HepG2 (cell line): Measurements from ENCODE around the gene LRRC27. TPM values are rescaled to one million over a fixed set of nuclear protein-coding genes. Genes with fewer than 3 reads are reported as not detected.

Experiments used
- ATAC-seq: fragments of 200-7000 bp; cut with Tn5 transposase; 3 replicates; pipeline ENCODE4 v1.9.1; 2020; ENCODE audit warnings: mild to moderate bottlenecking, moderate library complexity
- BruUV-seq: library from RNA; stranded (reverse); fragments of 400-500 nt; replicated peaks from 2 replicates; lab custom pipeline; 2021; lab: Mats Ljungman, UMichigan
- CTCF ChIA-PET: fragments of 300-600 bp; formaldehyde crosslinking; extraction: SDS; loops from one replicate; lab custom pipeline; 2021; ENCODE audit warnings: low total read pairs, inconsistent platforms, low intra/inter-chr PET ratio; lab: Yijun Ruan, JAX
- POLR2A ChIA-PET: fragments of 350-600 bp; sonication (Branson Sonifier 250); formaldehyde crosslinking; loops from one replicate; lab custom pipeline; 2020; ENCODE audit warnings: antibody characterized with exemption, inconsistent platforms; lab: Yijun Ruan, JAX
- DNase-seq: peaks from one replicate; pipeline ENCODE4 v3.0.0-alpha.2; 2015; ENCODE audit warnings: low spot score
- FAIRE-seq: peaks from 3 replicates; lab custom pipeline; 2011; peaks lifted over from hg19 to GRCh38; lab: Jason Lieb, UNC
- H2AFZ ChIP-seq: one replicate; pipeline ENCODE4 v1.6.1; 2011; ENCODE audit warnings: low read length, inconsistent platforms
- H3K27ac ChIP-seq: fragments of 300-600 bp; 3 replicates; pipeline ENCODE4 v1.8.0; 2011; ENCODE audit warnings: mixed run types, mild to moderate bottlenecking, mixed read lengths, low read length, inconsistent platforms; ENCODE audit not compliant: insufficient read depth; ENCODE audit errors: extremely low read length
- H3K27me3 ChIP-seq, 2 experiments: fragments of 200-600 bp in 1 of 2; 2 replicates in 1 of 2; 3 replicates in 1 of 2; pipeline versions ENCODE4 v1.6.0 to v1.8.0; 2011; ENCODE audit warnings: low read length in 2 of 2, mild to moderate bottlenecking in 2 of 2, moderate library complexity in 2 of 2, inconsistent platforms in 1 of 2; ENCODE audit not compliant: insufficient read depth in 2 of 2, control insufficient read depth in 1 of 2
- H3K36me3 ChIP-seq, 2 experiments: fragments of 200-600 bp in 1 of 2; replicated peaks in 1 of 2; 2 replicates in 1 of 2; 3 replicates in 1 of 2; pipeline versions ENCODE4 v1.5.1 to v1.8.0; 2011; ENCODE audit warnings: low read length in 2 of 2, inconsistent platforms in 1 of 2; ENCODE audit not compliant: insufficient read depth in 2 of 2, control insufficient read depth in 1 of 2
- H3K4me1 ChIP-seq: 2 replicates; pipeline ENCODE4 v1.5.1; 2012; ENCODE audit warnings: low read length, inconsistent platforms; ENCODE audit not compliant: insufficient read depth
- H3K4me2 ChIP-seq: 2 replicates; pipeline ENCODE4 v1.6.0; 2011; ENCODE audit warnings: low read depth, low read length, inconsistent platforms
- H3K4me3 ChIP-seq, 3 experiments: fragments of 200-600 bp in 1 of 3; sonication (generic), shearing (Covaris generic) in 1 of 3; replicated peaks in 1 of 3; 2 replicates each; pipeline ENCODE4 v1.5.1; 2011 to 2016; ENCODE audit warnings: low read length in 3 of 3, inconsistent platforms in 2 of 3, low read depth in 2 of 3, mild to moderate bottlenecking in 2 of 3, control low read depth in 1 of 3, mixed read lengths in 1 of 3; ENCODE audit not compliant: insufficient read depth in 1 of 3
- H3K79me2 ChIP-seq: one replicate; pipeline ENCODE4 v1.6.1; 2011; ENCODE audit warnings: low read length, inconsistent platforms; ENCODE audit not compliant: insufficient read depth
- H3K9ac ChIP-seq: 2 replicates; pipeline ENCODE4 v1.6.0; 2011; ENCODE audit warnings: mild to moderate bottlenecking, low read depth, low read length, inconsistent platforms; ENCODE audit not compliant: insufficient read depth
- H3K9me3 ChIP-seq: 2 replicates; pipeline ENCODE4 v1.5.1; 2012; ENCODE audit warnings: mild to moderate bottlenecking, low read length
- H4K20me1 ChIP-seq: 2 replicates; pipeline ENCODE4 v1.6.0; 2011; ENCODE audit warnings: inconsistent platforms, mild to moderate bottlenecking, low read length, moderate library complexity; ENCODE audit not compliant: insufficient read depth
- ADNP ChIP-seq: sonication (generic); formaldehyde crosslinking; IDR thresholded peaks from 2 replicates; pipeline ENCODE4 v1.4.0; 2020; ENCODE audit warnings: missing genetic modification reagents
- CTCF ChIP-seq: sonication (generic); formaldehyde crosslinking; IDR thresholded peaks from 2 replicates; pipeline ENCODE4 v1.5.0; 2020; ENCODE audit warnings: mild to moderate bottlenecking, missing genetic modification reagents, moderate library complexity
- KDM2A ChIP-seq: sonication (generic); formaldehyde crosslinking; IDR thresholded peaks from 2 replicates; pipeline ENCODE4 v1.4.0; 2020; ENCODE audit warnings: low read depth, missing genetic modification reagents, borderline replicate concordance
- MLLT10 ChIP-seq: sonication (generic); formaldehyde crosslinking; IDR thresholded peaks from 2 replicates; pipeline ENCODE4 v1.4.0; 2020; ENCODE audit warnings: missing genetic modification reagents
- MLXIP ChIP-seq: sonication (generic); formaldehyde crosslinking; IDR thresholded peaks from 2 replicates; pipeline ENCODE4 v1.9.0; 2021; ENCODE audit warnings: missing genetic modification reagents, borderline replicate concordance
- MYC ChIP-seq: sonication (generic); formaldehyde crosslinking; IDR thresholded peaks from 2 replicates; pipeline ENCODE4 v1.9.0; 2021; ENCODE audit warnings: missing genetic modification reagents, borderline replicate concordance
- NR2F1 ChIP-seq, 2 experiments: fragments of 450-650 bp in 1 of 2; formaldehyde crosslinking in 1 of 2; IDR thresholded peaks; 2 replicates each; pipeline versions ENCODE4 v1.5.0 to v1.6.1; 2016 to 2020; ENCODE audit warnings: mild to moderate bottlenecking in 1 of 2, missing compliant biosample characterization in 1 of 2, missing genetic modification reagents in 1 of 2, moderate library complexity in 1 of 2
- RAD21 ChIP-seq: fragments of 450-650 bp; formaldehyde crosslinking; IDR thresholded peaks from 2 replicates; pipeline ENCODE4 v1.5.0; 2020; ENCODE audit warnings: mild to moderate bottlenecking
- STAG1 ChIP-seq: sonication (generic); formaldehyde crosslinking; IDR thresholded peaks from 2 replicates; pipeline ENCODE4 v1.4.0; 2020; ENCODE audit warnings: missing genetic modification reagents
- TGIF2 ChIP-seq: IDR thresholded peaks from 2 replicates; pipeline ENCODE4 v1.6.1; 2016; ENCODE audit warnings: control low read depth, missing compliant biosample characterization
- XRCC5 ChIP-seq: fragments of 200-400 bp; formaldehyde crosslinking; optimal IDR thresholded peaks from 2 replicates; pipeline ENCODE3; 2017; ENCODE audit warnings: mild to moderate bottlenecking, low read length
- ZNF552 ChIP-seq: sonication (generic); formaldehyde crosslinking; IDR thresholded peaks from 2 replicates; pipeline ENCODE4 v1.9.0; 2022; ENCODE audit warnings: missing genetic modification reagents, mild to moderate bottlenecking, borderline replicate concordance
- ZNF577 ChIP-seq: sonication (generic); formaldehyde crosslinking; IDR thresholded peaks from 2 replicates; pipeline ENCODE4 v1.4.0; 2020; ENCODE audit warnings: mild to moderate bottlenecking, low read depth, missing genetic modification reagents, borderline replicate concordance
- ZNF720 ChIP-seq: sonication (generic); formaldehyde crosslinking; IDR thresholded peaks from 2 replicates; pipeline ENCODE4 v1.4.0; 2020; ENCODE audit warnings: missing genetic modification reagents
- WGBS: methylation state at CpG from one replicate; pipeline ENCODE4 v1.1.6; 2017; ENCODE audit warnings: low lambda C conversion rate; 5-methylcytosine and 5-hydroxymethylcytosine counted together
- in situ Hi-C: cut with HindIII; loops from 2 replicates; pipeline ENCODE4 v1.10.0; 2017; ENCODE audit warnings: low pct_unique_long_range_greater_than_20kb; ENCODE audit not compliant: extremely low pct_ligation_motif_present
- intact Hi-C: fragments of 100-400 bp; cut with micrococcal nuclease; formaldehyde crosslinking; loops from one replicate; pipeline ENCODE4 v1.10.0; 2022; ENCODE audit not compliant: unreplicated experiment
- polyA plus RNA-seq, 8 experiments: library from polyadenylated mRNA; depleted of rRNA in 3 of 8; stranded (reverse) in 7 of 8; unstranded in 1 of 8; fragments of >200 nt; fragmentation: Illumina TruSeq in 4 of 8; extraction: Trizol in 4 of 8; gene quantifications; 2 replicates each; pipeline versions ENCODE4 v1.2.1 to v1.2.3, GENCODE V29; 2011 to 2016; ENCODE audit warnings: low read depth in 4 of 8, missing spikeins in 1 of 8, mixed read lengths in 1 of 8; ENCODE audit not compliant: insufficient read depth in 1 of 8
- total RNA-seq, 5 experiments: library from RNA; depleted of rRNA; stranded (reverse); fragments of >200 nt; fragmentation: Illumina TruSeq; extraction: Trizol; gene quantifications; 2 replicates each; pipeline ENCODE4 v1.2.3, GENCODE V29; 2016; ENCODE audit warnings: low read depth in 1 of 5

LRRC27 gene
- total and polyA plus RNA-seq, 2 of the 13 experiments (the other 11 are each of a cell fraction or from before 2014, with no cell fraction given): 4.2 to 4.6 TPM

- WGBS: 58% methylated on average over 20 of the region's 22 CpGs
- Histone ChIP-seq H3K4me2 (no peak overlapping the region), H3K9ac (no peak overlapping the region), H3K4me1 (no peaks in the 10 kb centered on the region), H3K4me3 (no peak overlapping the region), H3K79me2 (no peaks in the 10 kb centered on the region), H3K36me3 (no peaks in the 10 kb centered on the region), H3K27ac (no peak overlapping the region), H3K9me3 (no peaks in the 10 kb centered on the region), H4K20me1 (no peaks in the 10 kb centered on the region; the same call in 1 of the 2 replicates), H3K27me3 (no peaks in the 10 kb centered on the region), H2AFZ (no peak overlapping the region)
- POLR2A ChIA-PET: no interaction called here
- ATAC-seq: peak; percentile 79
- DNase-seq: no peak
- CTCF ChIA-PET: interaction anchor here (1.9 kb wide), 1 partner anchor 138 kb away, joined by 7 read pairs; no protein-coding TSS in a partner anchor
- BruUV-seq: no TSS peak
- TF ChIP-seq ZNF552 (no peak), CTCF (CRISPR knock-in tag) (peak; percentile 82), TGIF2 (CRISPR knock-in tag) (no peak), NR2F1 (CRISPR knock-in tag; IDR thresholded peaks at IDR 0.05) (peak; percentile 22 to 37; a peak in 2 of 4 replicates), ZNF720 (CRISPR knock-in tag) (no peak), ZNF577 (CRISPR knock-in tag) (no peak), XRCC5 (peak; percentile 67), MLXIP (CRISPR knock-in tag) (no peak), KDM2A (CRISPR knock-in tag) (peak; percentile 22; the same call in 1 of the 2 replicates), ADNP (CRISPR knock-in tag) (0 out of 2 replicates have a peak, but pooled peaks have one; percentile 27), MYC (CRISPR knock-in tag) (0 out of 2 replicates have a peak, but pooled peaks have one; percentile 46), MLLT10 (no peak), STAG1 (CRISPR knock-in tag) (peak; percentile 67), RAD21 (peak; percentile 51)
- in situ Hi-C loops: no loop called here
- intact Hi-C loops: no loop called here
- FAIRE-seq: no peak
These were observed 28.9 kb downstream of the LRRC27 start for GRCh38 chr10:132360766-132361447.
